ENCODE data around the gene MICAL2. TPM values are rescaled to one million over a fixed set of nuclear protein-coding genes. Genes with fewer than 3 reads are reported as not detected.

MICAL2 gene
- total RNA-seq, 4 donors from 2014 or later, result 109 to 197 (median 183) TPM

- TF ChIP-seq POLR2A (IDR thresholded peaks at IDR 0.05), result no peak
- no peak for TF ChIP-seq CTCF (IDR thresholded peaks at IDR 0.05)
These were observed 193.2 kb downstream of the MICAL2 start for GRCh38 chr11:12303421-12304149.

GRCh38 chr11:12306830-12307229 lies 196.4 kb downstream of the MICAL2 start:
- Histone ChIP-seq H3K27ac (no peak overlapping the region), H3K4me3 (no peak overlapping the region), H3K36me3 (no peaks in the 10 kb centered on the region), H3K4me1 (no peaks in the 10 kb centered on the region), H3K27me3 (no peaks in the 10 kb centered on the region), H3K9me3 (no peaks in the 10 kb centered on the region)
- DNase-seq, result no peak
- TF ChIP-seq CTCF (IDR thresholded peaks at IDR 0.05), result no peak
- no peak for TF ChIP-seq POLR2A (IDR thresholded peaks at IDR 0.05)

More at GRCh38 chr11:12303421-12304149, 193.2 kb downstream of the MICAL2 start:
- H3K27ac ChIP-seq, result no peak overlapping the region
- no peaks in the 10 kb centered on the region for H3K36me3 ChIP-seq
- no peak for DNase-seq
- H3K27me3 ChIP-seq, result no peaks in the 10 kb centered on the region
- H3K9me3 ChIP-seq, result peaks cover 0 to 3% (median 0%) of the 10 kb centered on the region in 4 donors
- H3K4me1 ChIP-seq, result no peaks in the 10 kb centered on the region
- no peak overlapping the region for H3K4me3 ChIP-seq

- Histone ChIP-seq H3K9me3 (peaks cover 0 to 2% (median 0%) of the 10 kb centered on the region in 4 donors), H3K4me3 (no peak overlapping the region), H3K27me3 (no peaks in the 10 kb centered on the region), H3K4me1 (no peaks in the 10 kb centered on the region), H3K36me3 (no peaks in the 10 kb centered on the region), H3K27ac (no peak overlapping the region)
- TF ChIP-seq POLR2A (IDR thresholded peaks at IDR 0.05), result no peak
- no peak for TF ChIP-seq CTCF (IDR thresholded peaks at IDR 0.05)
- DNase-seq, result no peak
These were observed 201.7 kb downstream of the MICAL2 start for GRCh38 chr11:12312132-12312531.

Small RNA genes lying within 50 kb of the gene (small RNA-seq; reads per million reads assigned to genes)
- gene MIR6124, result 0 reads per million in 2 donors

Other genes starting within 250 kb of the MICAL2 start
- gene DKK3, start 102.0 kb upstream of the MICAL2 start, total RNA-seq, result 10 to 100 TPM; 19.8 to 52.0 (median 26.7) TPM